CD4-positive, alpha-beta T cell treated with Interleukin-17A for 1 hour (primary cell): Measurements from ENCODE around the gene GTF3C6.
A peak's percentile ranks its signal among the peaks of the same experiment; 100 is the strongest.
"Not testable (repeated sequence)": the region's sequence is repeated elsewhere in the genome, so short reads cannot be mapped to it uniquely, and the experiment has no call there.

Source experiments
- DNase-seq: peaks from one replicate; pipeline ENCODE4 v3.0.0-alpha.2; 2020

GTF3C6 gene

DNA sequence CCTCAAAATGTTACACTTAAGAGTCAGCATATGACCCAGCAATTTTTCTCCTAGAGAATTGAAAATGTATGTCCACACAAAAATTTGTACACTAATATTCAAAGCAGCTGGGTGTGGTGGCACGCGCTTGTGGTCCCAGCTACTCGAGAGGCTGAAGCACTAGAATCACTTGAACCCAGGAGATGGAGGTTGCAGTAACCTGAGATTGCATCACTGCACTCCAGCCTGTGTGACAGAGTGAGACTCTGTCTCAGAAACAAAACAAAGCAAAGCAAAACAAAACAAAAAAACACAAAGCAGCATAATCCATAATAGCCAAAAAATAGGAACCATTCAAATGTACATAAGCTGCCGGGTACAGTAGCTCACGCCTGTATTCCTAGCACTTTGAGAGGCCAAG is 21.7 kb downstream of the GTF3C6 start:
- no peak for DNase-seq

DNA sequence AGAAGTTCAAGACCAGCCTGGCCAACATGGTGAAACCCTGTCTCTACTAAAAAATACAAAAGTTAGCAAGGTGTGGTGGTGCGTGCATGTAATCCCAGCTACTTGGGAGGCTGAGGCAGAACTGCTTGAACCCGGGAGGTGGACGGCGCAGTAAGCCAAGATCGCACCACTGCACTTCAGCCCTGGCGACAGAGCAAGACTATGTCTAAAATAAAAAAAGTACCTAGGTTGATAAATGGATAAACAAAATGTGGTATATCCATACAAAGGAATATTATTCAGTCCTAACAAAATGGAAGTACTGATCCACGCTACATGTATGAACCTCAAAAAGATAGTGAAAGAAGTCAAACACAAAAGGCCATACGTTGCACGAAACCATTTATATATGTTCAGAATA is 22.1 kb downstream of the GTF3C6 start:
- no peak for DNase-seq

DNA sequence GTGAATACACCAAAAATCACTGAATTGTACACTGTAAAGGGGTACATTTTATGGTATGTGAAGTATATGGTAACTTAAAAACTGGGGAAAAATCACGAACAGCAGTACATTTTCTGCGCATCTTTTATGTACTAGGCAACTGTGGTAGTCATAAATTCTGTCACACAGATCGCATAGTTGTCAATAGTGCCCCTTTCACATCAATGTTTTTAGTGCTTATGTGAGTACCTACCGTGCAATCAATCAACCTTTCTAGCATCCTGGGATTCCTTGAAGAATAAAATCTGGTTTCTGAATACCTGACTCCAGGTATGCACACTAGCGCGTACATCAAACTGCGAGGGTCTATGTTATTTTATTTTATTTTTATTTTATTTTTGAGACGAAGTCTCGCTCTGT is 22.7 kb downstream of the GTF3C6 start:
- peak; percentile 12 for DNase-seq

DNA sequence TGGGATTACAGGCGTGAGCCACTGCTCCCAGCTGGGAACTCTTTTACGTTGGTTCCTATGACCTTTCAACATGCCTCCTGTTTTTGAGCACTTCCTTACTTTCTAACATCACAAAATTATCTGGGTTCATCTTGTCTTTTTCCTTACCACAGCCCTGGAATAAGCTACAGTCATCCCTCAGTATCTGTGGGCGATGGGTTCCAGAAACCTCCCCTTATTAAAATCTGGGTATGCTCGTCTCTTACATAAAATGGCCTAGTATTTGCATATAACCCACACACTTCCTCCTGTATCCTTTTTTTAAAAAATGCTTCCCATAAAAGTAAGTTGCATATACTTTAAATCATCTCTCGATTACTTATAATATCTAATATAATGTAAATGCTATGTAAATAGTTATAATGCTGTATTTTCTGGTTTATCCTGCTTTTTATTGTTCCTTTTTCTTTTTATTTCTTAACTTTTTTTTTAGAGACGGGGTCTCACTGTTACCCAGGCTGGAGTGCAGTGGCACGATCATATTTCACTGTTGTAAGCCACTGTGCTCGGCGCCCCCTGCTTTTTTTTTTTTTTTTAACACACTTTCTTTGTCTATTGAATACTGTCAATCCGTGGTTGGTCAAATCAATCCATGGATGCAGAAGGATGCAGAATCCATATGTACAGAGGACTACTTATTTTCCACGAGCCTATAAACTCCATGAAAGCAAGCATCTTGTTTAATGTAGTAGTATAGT is 32.5 kb downstream of the GTF3C6 start:
- DNase-seq, result no peak

DNA sequence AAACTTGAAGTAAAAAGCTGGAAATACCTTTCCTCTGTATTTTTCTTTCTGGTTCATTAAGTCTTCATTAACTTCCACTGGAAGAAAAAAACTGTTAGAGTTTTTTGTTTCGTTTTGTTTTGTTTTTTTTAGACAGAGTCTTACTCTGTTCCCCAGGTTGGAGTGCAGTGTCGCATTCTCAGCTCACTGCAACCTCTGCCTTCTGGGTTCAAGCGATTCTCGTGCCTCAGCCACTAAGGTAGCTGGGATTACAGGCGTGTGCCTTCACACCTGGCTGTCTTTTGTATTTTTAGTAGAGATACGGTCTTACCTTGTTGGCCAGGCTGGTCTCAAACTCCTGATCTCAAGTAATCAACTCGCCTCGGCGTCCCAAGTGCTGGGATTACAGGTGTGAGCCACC is 38.2 kb downstream of the GTF3C6 start:
- no peak for DNase-seq

DNA sequence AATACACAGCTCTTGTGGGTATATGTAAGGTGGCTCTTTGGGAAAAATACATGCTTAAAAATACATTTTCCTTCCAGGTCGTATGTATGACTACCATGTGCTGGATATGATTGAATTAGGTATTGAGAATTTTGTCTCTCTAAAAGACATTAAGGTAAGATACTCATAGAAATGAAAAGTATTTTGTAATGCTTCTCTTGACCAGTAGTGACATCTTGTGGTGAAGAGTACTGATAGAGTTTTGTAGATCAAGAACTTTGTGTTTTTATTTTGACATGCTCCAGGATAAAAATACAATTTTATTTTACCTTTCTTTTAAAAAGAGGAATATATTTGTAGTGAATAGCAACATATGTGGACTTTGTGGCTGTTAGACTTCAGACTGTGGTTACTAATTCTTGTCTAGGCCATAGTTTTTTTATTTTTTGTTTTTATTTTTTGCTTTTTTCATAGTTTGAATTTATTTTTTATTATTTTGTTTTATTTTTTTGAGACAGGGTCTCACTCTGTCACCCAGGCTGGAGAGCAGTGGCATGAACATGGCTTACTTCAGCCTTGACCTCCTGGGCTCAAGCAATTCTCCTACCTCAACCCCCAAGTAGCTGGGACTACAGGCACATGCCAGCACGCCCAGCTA is 41.2 kb downstream of the GTF3C6 start:
- DNase-seq, result peak; percentile 52

DNA sequence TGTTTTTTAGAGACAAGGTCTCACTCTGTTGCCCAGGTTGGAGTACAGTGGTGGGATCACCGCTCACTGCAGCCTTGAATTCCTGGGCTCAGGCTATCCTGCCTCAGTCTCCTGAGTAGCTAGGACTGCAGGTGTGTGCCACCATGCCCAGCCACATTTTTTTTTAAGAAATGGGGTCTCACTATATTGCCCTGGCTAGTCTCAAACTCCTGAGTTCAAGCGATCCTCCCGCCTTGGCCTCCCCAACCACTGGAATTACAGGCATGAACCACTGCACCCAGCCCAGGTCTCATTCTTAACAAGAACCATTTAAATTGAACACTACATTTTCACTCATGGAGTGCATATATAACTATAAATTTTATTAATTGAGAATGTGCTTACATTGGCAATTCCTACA is 43.8 kb downstream of the GTF3C6 start:
- DNase-seq, result no peak

DNA sequence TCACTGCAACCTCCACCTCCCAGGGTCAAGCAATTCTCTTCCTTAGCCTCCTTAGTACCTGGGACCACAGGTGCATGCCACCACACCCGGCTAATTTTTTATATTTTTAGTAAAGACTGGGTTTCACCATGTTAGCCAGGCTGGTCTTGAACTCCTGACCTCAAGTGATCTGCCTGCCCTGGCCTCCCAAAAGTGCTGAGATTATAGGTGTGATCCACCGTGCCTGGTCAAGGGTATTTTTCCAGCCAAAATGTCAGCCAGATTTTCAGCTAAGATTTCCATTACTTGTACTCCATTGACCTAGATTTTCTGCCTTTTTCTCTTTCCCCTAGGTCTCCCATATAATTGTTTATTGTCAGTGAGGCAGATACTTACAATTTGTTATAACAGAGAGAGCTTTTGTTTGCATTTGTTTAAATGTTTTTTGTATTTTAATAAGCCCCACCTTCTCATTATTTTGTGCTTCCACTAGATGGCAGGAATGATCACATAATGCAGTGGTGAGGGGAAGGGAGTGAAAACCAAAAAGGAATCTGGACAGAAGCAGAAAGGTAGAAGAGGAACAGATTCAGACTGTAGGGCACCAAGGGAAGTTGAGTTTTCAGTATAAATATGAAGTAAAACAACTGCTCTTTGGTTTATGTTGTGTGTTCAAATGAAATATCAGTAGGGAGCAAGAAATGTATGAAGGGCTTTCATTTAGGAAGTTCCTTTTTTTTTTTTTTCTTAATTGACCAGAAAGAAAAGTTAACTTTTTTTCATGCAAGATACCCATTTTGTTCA is 53.0 kb downstream of the GTF3C6 start:
- peak; percentile 60 for DNase-seq

DNA sequence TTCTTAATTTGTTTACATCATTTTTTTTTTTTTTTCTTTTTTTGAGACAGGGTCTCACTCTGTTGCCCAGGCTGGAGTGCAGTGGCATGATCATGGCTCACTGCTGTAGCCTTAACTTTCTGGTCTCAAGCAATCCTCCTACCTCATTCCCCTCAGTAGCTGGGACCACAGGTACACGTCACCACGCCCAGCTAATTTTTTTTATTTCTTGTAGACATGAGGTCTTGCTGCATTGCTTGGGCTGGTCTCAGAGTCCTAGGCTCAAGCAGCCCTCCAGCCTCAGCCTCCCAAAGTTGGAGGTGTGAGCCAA is 53.6 kb downstream of the GTF3C6 start:
- no peak for DNase-seq

DNA sequence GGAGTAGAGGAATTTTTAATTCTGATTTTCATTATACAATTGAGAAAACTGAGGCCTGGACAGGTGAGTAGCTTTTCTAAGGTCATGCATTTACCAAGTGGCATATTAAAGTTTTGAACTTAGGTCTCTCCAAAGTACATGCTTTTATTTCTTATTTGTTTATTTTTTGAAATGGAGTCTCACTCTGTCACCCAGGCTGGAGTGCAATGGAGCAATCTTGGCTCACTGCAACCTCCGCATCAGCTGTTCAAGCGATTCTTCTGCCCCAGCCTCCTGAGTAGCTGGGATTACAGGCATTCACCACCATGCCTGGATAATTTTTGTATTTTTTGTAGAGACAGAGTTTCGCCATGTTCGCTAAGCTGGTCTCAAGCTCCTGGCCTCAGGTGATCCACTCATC is 54.0 kb downstream of the GTF3C6 start:
- not testable (repeated sequence) for DNase-seq

DNA sequence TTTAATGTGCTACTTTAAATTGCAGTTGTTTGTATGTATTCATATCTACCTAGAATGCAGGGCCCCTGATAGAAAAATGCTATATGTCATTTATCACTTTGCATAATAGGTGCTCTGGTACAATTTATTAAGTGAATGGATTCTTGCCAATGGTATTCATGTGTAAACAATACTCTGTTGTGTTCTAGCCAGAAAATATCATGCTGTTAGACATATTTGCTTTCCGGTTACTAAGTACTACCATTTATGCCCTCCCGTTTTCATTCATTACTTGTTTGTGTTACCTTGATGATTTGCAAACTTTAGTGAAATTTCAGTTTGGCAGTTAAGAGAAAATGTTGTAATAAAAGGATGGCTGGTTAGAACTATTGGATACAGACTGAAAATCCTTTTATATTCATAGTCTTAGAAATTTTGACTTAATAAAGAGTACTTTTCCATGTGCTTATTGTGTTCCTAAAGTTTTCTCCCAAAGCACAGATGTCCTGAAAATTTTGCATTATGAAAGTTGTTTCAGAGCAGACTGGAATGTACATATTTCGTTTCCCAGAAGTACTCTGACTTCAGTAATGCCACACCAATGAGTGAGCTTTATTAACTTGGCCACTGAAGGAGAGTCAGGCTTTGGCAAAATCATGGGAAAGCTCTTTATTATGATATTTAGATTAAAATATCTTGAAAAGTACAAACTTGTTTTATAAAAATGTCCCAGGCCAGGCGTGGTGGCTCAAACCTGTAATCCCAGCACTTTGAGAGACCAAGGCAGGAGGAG is 54.8 kb downstream of the GTF3C6 start:
- no peak for DNase-seq

DNA sequence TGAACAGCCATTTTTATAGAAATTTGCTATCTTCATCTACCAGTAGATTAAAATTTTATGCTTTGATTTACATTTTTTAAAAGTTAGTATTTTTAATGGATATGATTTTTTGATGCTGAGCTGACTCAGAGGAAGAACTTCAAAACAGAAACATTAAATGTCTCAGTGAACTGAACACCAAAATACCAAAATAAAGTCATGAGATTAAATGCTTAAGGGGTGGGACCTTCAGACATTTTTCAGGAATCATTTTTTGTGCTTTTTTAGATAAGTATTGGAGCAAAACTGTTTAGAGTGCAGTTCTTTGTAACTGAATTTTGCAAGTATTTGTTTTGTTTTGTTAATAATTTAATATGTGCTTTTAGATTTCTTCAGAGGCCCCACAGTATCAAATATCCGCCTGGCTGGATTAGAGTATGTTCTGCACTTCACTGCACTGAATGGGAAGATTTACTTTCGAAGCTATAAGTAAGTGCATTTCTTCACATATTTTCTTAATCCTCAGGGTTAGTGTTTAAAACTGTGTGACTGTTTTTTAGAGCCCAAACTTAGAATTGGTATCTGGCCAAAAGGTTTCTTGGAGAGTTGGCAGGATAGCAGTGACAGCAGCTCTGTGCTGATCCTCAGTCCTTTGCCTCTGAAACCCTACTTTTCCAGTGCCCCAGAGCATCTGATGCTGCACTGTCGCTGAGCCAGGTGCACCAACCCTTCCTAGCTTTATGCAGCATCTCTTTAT is 57.1 kb downstream of the GTF3C6 start:
- no peak for DNase-seq

DNA sequence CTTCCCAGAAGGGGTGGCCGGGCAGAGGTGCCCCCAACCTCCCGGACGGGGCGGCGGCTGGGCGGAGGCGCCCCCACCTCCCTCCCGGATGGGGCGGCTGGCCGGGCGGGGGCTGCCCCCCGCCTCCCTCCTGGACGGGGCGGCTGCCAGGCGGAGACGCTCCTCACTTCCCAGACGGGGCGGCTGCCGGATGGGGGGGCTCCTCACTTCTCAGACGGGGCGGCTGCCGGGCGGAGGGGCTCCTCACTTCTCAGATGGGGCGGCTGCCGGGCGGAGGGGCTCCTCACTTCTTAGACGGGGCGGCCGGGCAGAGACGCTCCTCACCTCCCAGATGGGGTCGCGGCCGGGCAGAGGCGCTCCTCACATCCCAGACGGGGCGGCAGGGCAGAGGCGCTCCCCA is 58.7 kb downstream of the GTF3C6 start:
- DNase-seq, result not testable (repeated sequence)
